Measurements from ENCODE around the gene EME1. TPM values are rescaled to one million over a fixed set of nuclear protein-coding genes. Genes with fewer than 3 reads are reported as not detected.

EME1 gene
- polyA plus RNA-seq, 1 of the 3 experiments (the other 2 are of a cell fraction): 16.9 TPM

DNA sequence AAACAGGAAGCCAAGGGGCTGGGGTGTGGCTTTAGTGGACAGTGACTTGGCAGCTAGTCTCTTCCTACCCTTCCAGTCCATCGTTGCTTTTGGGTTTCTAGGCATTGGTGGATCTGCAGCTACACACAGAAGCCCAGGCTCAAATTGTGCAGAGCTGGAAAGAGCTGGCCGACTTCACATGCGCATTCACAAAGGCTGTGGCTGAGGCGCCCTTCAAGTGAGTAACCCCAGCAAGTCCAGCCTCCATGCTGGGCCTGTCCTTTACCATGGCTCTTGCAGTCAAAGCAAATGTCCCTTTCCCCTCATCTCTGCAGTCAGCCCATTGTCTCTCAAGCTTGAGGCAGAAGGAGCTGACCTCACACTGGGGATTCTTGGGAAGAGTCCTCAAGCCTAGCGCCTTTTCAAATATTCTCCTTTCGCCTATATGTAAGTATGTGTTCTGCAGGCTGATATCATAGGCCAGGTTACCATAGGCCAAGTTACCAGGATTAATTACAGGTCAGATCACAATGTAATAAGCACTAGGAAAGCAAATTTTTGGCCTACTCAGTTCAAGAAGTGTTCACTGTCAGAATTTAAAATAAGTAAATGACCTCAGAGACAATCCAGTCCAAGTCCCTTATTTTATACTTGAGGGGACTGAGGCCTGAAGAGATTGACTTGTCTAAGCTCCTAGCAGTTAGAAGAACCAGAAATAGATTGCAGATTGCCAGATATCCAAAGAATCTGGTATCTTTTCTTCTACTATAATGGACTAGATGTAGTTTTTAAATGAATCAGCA is 6.5 kb downstream of the EME1 start (continued):
- TF ChIP-seq, protein P1, sequence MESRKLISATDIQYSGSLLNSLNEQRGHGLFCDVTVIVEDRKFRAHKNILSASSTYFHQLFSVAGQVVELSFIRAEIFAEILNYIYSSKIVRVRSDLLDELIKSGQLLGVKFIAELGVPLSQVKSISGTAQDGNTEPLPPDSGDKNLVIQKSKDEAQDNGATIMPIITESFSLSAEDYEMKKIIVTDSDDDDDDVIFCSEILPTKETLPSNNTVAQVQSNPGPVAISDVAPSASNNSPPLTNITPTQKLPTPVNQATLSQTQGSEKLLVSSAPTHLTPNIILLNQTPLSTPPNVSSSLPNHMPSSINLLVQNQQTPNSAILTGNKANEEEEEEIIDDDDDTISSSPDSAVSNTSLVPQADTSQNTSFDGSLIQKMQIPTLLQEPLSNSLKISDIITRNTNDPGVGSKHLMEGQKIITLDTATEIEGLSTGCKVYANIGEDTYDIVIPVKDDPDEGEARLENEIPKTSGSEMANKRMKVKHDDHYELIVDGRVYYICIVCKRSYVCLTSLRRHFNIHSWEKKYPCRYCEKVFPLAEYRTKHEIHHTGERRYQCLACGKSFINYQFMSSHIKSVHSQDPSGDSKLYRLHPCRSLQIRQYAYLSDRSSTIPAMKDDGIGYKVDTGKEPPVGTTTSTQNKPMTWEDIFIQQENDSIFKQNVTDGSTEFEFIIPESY (IDR thresholded peaks at IDR 0.05; ENCODE audit: borderline replicate concordance, low read depth): no peak
- TF ChIP-seq TAF1 (IDR thresholded peaks at IDR 0.05; ENCODE audit: borderline replicate concordance, low read depth, low read length) (no peak), RFX5 (IDR thresholded peaks at IDR 0.05; ENCODE audit: low read length) (no peak), POLR2AphosphoS5 (IDR thresholded peaks at IDR 0.05; ENCODE audit: low read depth, low read length) (no peak)

DNA sequence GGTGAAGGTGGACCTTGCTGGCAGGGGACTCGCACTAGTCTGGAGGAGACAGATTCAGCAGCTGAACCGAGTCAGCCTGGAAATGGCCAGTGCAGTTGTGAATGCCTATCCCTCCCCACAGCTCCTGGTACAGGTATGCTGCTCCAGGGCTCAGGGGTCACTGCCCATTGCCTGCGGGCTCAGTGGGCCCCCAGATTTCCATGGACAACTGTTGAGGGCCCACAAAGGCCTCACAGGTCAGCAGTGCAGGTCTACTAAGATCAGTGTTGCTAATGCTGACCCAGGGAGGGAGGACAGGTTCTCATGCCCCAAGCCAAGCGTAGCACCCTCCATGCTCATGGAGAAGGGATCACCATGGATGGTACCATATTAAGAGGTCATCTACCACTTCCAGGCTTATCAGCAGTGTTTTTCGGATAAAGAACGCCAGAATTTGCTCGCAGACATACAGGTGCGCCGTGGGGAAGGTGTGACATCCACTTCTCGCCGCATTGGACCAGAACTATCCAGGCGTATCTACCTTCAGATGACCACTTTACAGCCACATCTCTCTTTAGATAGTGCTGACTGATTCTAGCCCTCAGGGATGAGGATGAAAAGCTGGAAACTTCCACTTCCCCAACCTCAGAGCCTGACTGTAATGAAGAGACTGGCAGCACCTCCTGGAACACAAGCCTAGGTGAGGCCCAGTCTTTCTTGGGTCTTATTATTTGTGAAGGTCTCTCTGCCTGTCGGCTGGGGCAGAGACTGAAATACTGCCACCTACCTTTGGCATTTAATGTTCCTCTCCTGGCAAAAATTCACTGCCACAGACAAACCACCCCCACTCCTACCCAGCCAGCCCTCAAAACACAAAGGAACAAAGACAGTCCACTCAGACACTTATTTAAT is 7.6 kb downstream of the EME1 start:
- 90% methylated on average over 13 of the region's 13 CpGs for WGBS (ENCODE audit: low lambda C conversion rate)
- ChIA-PET POLR2A (interaction anchor here (1.0 to 2.7 kb wide), 3 partner anchors 9 to 17 kb away, joined by 3 to 12 read pairs (median 3); partner anchors contain the start of gene LRRC59), CTCF (interaction anchor here (0.8 to 3.0 kb wide), 12 partner anchors 11 to 180 kb away, joined by 3 to 27 read pairs (median 4); partner anchors contain the start of gene LRRC59)
- no peak for DNase-seq
- TF ChIP-seq CTCF (IDR thresholded peaks at IDR 0.05) (peak; percentile 28), FOXJ3 (CRISPR knock-in tag; IDR thresholded peaks at IDR 0.05) (no peak), NRF1 (IDR thresholded peaks at IDR 0.05; ENCODE audit: low read depth, low read length) (no peak), POLR2AphosphoS5 (IDR thresholded peaks at IDR 0.05; ENCODE audit: low read depth, low read length) (peak; percentile 34; the same call in 1 of the 2 replicates), PBX3 (IDR thresholded peaks at IDR 0.05) (peak; percentile 3; the same call in 1 of the 2 replicates)
- Histone ChIP-seq H3K4me3 (ENCODE audit: low read depth in 2 of 2, low read length in 1 of 2) (no peak overlapping the region), H3K27ac (ENCODE audit: low read depth in 2 of 2, low read length in 1 of 2) (no peak overlapping the region; a peak in 1 of 4 replicates), H3K9me3 (no peaks in the 10 kb centered on the region), H3K27me3 (ENCODE audit: insufficient read depth) (no peaks in the 10 kb centered on the region), H3K9ac (no peak overlapping the region), H3K4me1 (ENCODE audit: control insufficient read depth in 1 of 2, insufficient read depth in 2 of 2, low read depth in 1 of 2, low read length in 1 of 2) (peaks cover 0 to 9% of the 10 kb centered on the region in 2 experiments; a peak in 1 of 4 replicates), H3K4me2 (no peak overlapping the region), H2AFZ (ENCODE audit: low read depth) (no peak overlapping the region), H4K20me1 (ENCODE audit: insufficient read depth) (no peaks in the 10 kb centered on the region), H3K9me2 (no peaks in the 10 kb centered on the region), H3F3A (replicated peaks; ENCODE audit: insufficient read depth) (peaks cover 34% of the 10 kb centered on the region), H3K79me2 (ENCODE audit: insufficient read depth) (no peaks in the 10 kb centered on the region; the same call in 1 of the 2 replicates), H3K36me3 (replicated peaks in 1 of 2; ENCODE audit: control insufficient read depth in 1 of 2, insufficient read depth in 2 of 2, low read length in 1 of 2) (peaks cover 44 to 70% of the 10 kb centered on the region in 2 experiments)
